ENCODE results near the gene WNT5A.

WNT5A gene

GRCh38 chr3:55484801-55485791 lies 2.0 kb downstream of the WNT5A start:
- no peak overlapping the region for H3K4me2 ChIP-seq (ENCODE audit: low read length)
- H3F3A ChIP-seq (ENCODE audit: control insufficient read depth, insufficient read depth): no peaks in the 10 kb centered on the region
- no peak overlapping the region for H3K27ac ChIP-seq (ENCODE audit: low read depth, low read length)
- H4K20me1 ChIP-seq (ENCODE audit: control insufficient read depth, insufficient read depth, low read depth, low read length): no peaks in the 10 kb centered on the region
- TF ChIP-seq CTCF (IDR thresholded peaks at IDR 0.05; ENCODE audit: low read depth, low read length, poor library complexity, severe bottlenecking): peak; percentile 18
- TF ChIP-seq EZH2phosphoT487 (IDR thresholded peaks at IDR 0.05; ENCODE audit: borderline replicate concordance, low read length): peak; percentile 82
- no peak overlapping the region for H3K4me3 ChIP-seq (ENCODE audit: low read length)
- no peaks in the 10 kb centered on the region for H3K9me2 ChIP-seq (replicated peaks; ENCODE audit: control insufficient read depth, low read length)
- H3K4me1 ChIP-seq (ENCODE audit: control insufficient read depth, low read length): no peaks in the 10 kb centered on the region
- no peaks in the 10 kb centered on the region for H3K36me3 ChIP-seq (ENCODE audit: control insufficient read depth, low read length)
- H3K9me3 ChIP-seq (ENCODE audit: control insufficient read depth, insufficient read depth, low read length): no peaks in the 10 kb centered on the region
- no peaks in the 10 kb centered on the region for H3K79me2 ChIP-seq (ENCODE audit: control insufficient read depth, low read length)
- H3K27me3 ChIP-seq (ENCODE audit: control insufficient read depth, low read length): peaks cover 75% of the 10 kb centered on the region

GRCh38 chr3:55484191-55484689 lies 2.9 kb downstream of the WNT5A start:
- H3K4me1 ChIP-seq (ENCODE audit: control insufficient read depth, low read length): no peaks in the 10 kb centered on the region
- no peak overlapping the region for H3K4me3 ChIP-seq (ENCODE audit: low read length)
- TF ChIP-seq CTCF (IDR thresholded peaks at IDR 0.05; ENCODE audit: low read depth, low read length, poor library complexity, severe bottlenecking): no peak
- no peak for TF ChIP-seq EZH2phosphoT487 (IDR thresholded peaks at IDR 0.05; ENCODE audit: borderline replicate concordance, low read length)
- no peaks in the 10 kb centered on the region for H3K36me3 ChIP-seq (ENCODE audit: control insufficient read depth, low read length)
- H3K79me2 ChIP-seq (ENCODE audit: control insufficient read depth, low read length): no peaks in the 10 kb centered on the region
- H3K9me2 ChIP-seq (replicated peaks; ENCODE audit: control insufficient read depth, low read length): no peaks in the 10 kb centered on the region
- H3K4me2 ChIP-seq (ENCODE audit: low read length): no peak overlapping the region
- H3K27ac ChIP-seq (ENCODE audit: low read depth, low read length): no peak overlapping the region
- H4K20me1 ChIP-seq (ENCODE audit: control insufficient read depth, insufficient read depth, low read depth, low read length): no peaks in the 10 kb centered on the region
- H3F3A ChIP-seq (ENCODE audit: control insufficient read depth, insufficient read depth): no peaks in the 10 kb centered on the region
- H3K27me3 ChIP-seq (ENCODE audit: control insufficient read depth, low read length): peaks cover 67% of the 10 kb centered on the region
- no peaks in the 10 kb centered on the region for H3K9me3 ChIP-seq (ENCODE audit: control insufficient read depth, insufficient read depth, low read length)

- no peaks in the 10 kb centered on the region for H4K20me1 ChIP-seq (ENCODE audit: control insufficient read depth, insufficient read depth, low read depth, low read length)
- H3K9me3 ChIP-seq (ENCODE audit: control insufficient read depth, insufficient read depth, low read length): no peaks in the 10 kb centered on the region
- TF ChIP-seq CTCF (IDR thresholded peaks at IDR 0.05; ENCODE audit: low read depth, low read length, poor library complexity, severe bottlenecking): no peak
- no peak for TF ChIP-seq EZH2phosphoT487 (IDR thresholded peaks at IDR 0.05; ENCODE audit: borderline replicate concordance, low read length)
- H3K9me2 ChIP-seq (replicated peaks; ENCODE audit: control insufficient read depth, low read length): no peaks in the 10 kb centered on the region
- no peaks in the 10 kb centered on the region for H3K79me2 ChIP-seq (ENCODE audit: control insufficient read depth, low read length)
- H3K4me1 ChIP-seq (ENCODE audit: control insufficient read depth, low read length): no peaks in the 10 kb centered on the region
- no peaks in the 10 kb centered on the region for H3K36me3 ChIP-seq (ENCODE audit: control insufficient read depth, low read length)
- H3K4me3 ChIP-seq (ENCODE audit: low read length): no peak overlapping the region
- no peaks in the 10 kb centered on the region for H3F3A ChIP-seq (ENCODE audit: control insufficient read depth, insufficient read depth)
- H3K27me3 ChIP-seq (ENCODE audit: control insufficient read depth, low read length): peaks cover 61% of the 10 kb centered on the region
- no peak overlapping the region for H3K27ac ChIP-seq (ENCODE audit: low read depth, low read length)
- H3K4me2 ChIP-seq (ENCODE audit: low read length): no peak overlapping the region
Measured at GRCh38 chr3:55483196-55484095, 3.7 kb downstream of the WNT5A start.
